GM13976 (cell line): ENCODE measurements around the gene PAPPA.

Experiments used
- DNase-seq: peaks from one replicate; pipeline ENCODE4 v3.0.0; 2012; ENCODE audit warnings: low spot score
- CTCF ChIP-seq: IDR thresholded peaks from 2 replicates; pipeline ENCODE4 v1.5.1; 2012; ENCODE audit warnings: borderline replicate concordance, mild to moderate bottlenecking; ENCODE audit not compliant: insufficient read depth; ENCODE audit errors: extremely low read depth, missing control alignments, control extremely low read depth
- in situ Hi-C: fragments of 300-500 bp; cut with MboI; formaldehyde crosslinking; loops from one replicate; pipeline ENCODE4 v1.12.0; 2022; ENCODE audit warnings: low sequenced_read_pairs, mixed read lengths, inconsistent platforms; ENCODE audit not compliant: unreplicated experiment

PAPPA gene

GRCh38 chr9:116149844-116150243, 3.7 kb upstream of the PAPPA start:
- DNase-seq = peak; percentile 32
- peak; percentile 20 for TF ChIP-seq CTCF
- in situ Hi-C loops = loop anchor here (10.0 to 25.0 kb wide), 2 partner anchors 425 to 512 kb away; no protein-coding TSS in a partner anchor

GRCh38 chr9:116151199-116151598, 2.4 kb upstream of the PAPPA start:
- TF ChIP-seq CTCF = no peak
- no peak for DNase-seq
- in situ Hi-C loops = loop anchor here (10.0 to 25.0 kb wide), 2 partner anchors 424 to 511 kb away; no protein-coding TSS in a partner anchor

- in situ Hi-C loops = loop anchor here (10.0 to 25.0 kb wide), 2 partner anchors 423 to 510 kb away; no protein-coding TSS in a partner anchor
- no peak for DNase-seq
- no peak for TF ChIP-seq CTCF
These were observed 1.6 kb upstream of the PAPPA start for GRCh38 chr9:116151966-116152381.

- in situ Hi-C loops = loop anchor here (10.0 to 25.0 kb wide), 2 partner anchors 422 to 510 kb away; no protein-coding TSS in a partner anchor
- no peak for TF ChIP-seq CTCF
- no peak for DNase-seq
These were observed 1.2 kb upstream of the PAPPA start for GRCh38 chr9:116152390-116152789.

GRCh38 chr9:116152941-116153764, 438 bp upstream of the PAPPA start:
- DNase-seq = no peak
- no peak for TF ChIP-seq CTCF
- in situ Hi-C loops = loop anchor here (10.0 to 25.0 kb wide), 2 partner anchors 422 to 509 kb away; no protein-coding TSS in a partner anchor

GRCh38 chr9:116154334-116154975, 864 bp downstream of the PAPPA start:
- DNase-seq = peak; percentile 29
- in situ Hi-C loops = loop anchor here (10.0 to 25.0 kb wide), 2 partner anchors 420 to 508 kb away; no protein-coding TSS in a partner anchor
- TF ChIP-seq CTCF = no peak
